ENCODE results near the gene FAM83C. TPM values are rescaled to one million over a fixed set of nuclear protein-coding genes. Genes with fewer than 3 reads are reported as not detected.

FAM83C gene
- polyA plus RNA-seq, 1 donor: not detected

- DNase-seq (ENCODE audit: low read depth): peak; percentile 75
Measured at GRCh38 chr20:35284267-35284991, 7.8 kb downstream of the FAM83C start, which contains the start of gene EIF6. TSS of gene EIF6 (minus strand) at chr20:35284772. CDS start at chr20:35284487, 285 bp downstream.

GRCh38 chr20:35283441-35284266 lies 8.6 kb downstream of the FAM83C start:
- no peak for DNase-seq (ENCODE audit: low read depth)

GRCh38 chr20:35281506-35282101 lies 10.6 kb downstream of the FAM83C start:
- no peak for DNase-seq (ENCODE audit: low read depth)

GRCh38 chr20:35280523-35280922 lies 11.7 kb downstream of the FAM83C start:
- no peak for DNase-seq (ENCODE audit: low read depth)

GRCh38 chr20:35279533-35280174 lies 12.6 kb downstream of the FAM83C start:
- DNase-seq (ENCODE audit: low read depth): no peak

- DNase-seq (ENCODE audit: low read depth): no peak
Measured at GRCh38 chr20:35279040-35279439, 13.2 kb downstream of the FAM83C start.

GRCh38 chr20:35277531-35278395 lies 14.5 kb downstream of the FAM83C start, which contains the start of gene MMP24OS:
TSS of gene MMP24OS (minus strand) at chr20:35278122. CDS start at chr20:35277929, 193 bp downstream.
- peak; percentile 56 for DNase-seq (ENCODE audit: low read depth)

GRCh38 chr20:35277127-35277526 lies 15.1 kb downstream of the FAM83C start:
- no peak for DNase-seq (ENCODE audit: low read depth)

GRCh38 chr20:35276408-35276807 lies 15.8 kb downstream of the FAM83C start:
- no peak for DNase-seq (ENCODE audit: low read depth)

GRCh38 chr20:35275741-35276251 lies 16.4 kb downstream of the FAM83C start:
- no peak for DNase-seq (ENCODE audit: low read depth)

GRCh38 chr20:35274172-35275092 lies 17.8 kb downstream of the FAM83C start:
- no peak for DNase-seq (ENCODE audit: low read depth)

- no peak for DNase-seq (ENCODE audit: low read depth)
Measured at GRCh38 chr20:35273449-35274171, 18.6 kb downstream of the FAM83C start.

GRCh38 chr20:35271904-35272303 lies 20.3 kb downstream of the FAM83C start:
- no peak for DNase-seq (ENCODE audit: low read depth)

- no peak for DNase-seq (ENCODE audit: low read depth)
Measured at GRCh38 chr20:35271073-35271882, 20.9 kb downstream of the FAM83C start.

- no peak for DNase-seq (ENCODE audit: low read depth)
Measured at GRCh38 chr20:35270021-35270902, 22.0 kb downstream of the FAM83C start.

- DNase-seq (ENCODE audit: low read depth): no peak
Measured at GRCh38 chr20:35269055-35269781, 23.0 kb downstream of the FAM83C start.

Data from forelimb muscle (tissue), 1 donor.